HG03196 (cell line): ENCODE results near the gene SPDYE2.
"Not testable (repeated sequence)": the region's sequence is repeated elsewhere in the genome, so short reads cannot be mapped to it uniquely, and the experiment has no call there.

ENCODE experiments used
- ATAC-seq: cut with Tn5 transposase; IDR thresholded peaks from one replicate; pipeline ENCODE4 v1.9.1; 2021; ENCODE audit not compliant: unreplicated experiment

SPDYE2 gene

DNA sequence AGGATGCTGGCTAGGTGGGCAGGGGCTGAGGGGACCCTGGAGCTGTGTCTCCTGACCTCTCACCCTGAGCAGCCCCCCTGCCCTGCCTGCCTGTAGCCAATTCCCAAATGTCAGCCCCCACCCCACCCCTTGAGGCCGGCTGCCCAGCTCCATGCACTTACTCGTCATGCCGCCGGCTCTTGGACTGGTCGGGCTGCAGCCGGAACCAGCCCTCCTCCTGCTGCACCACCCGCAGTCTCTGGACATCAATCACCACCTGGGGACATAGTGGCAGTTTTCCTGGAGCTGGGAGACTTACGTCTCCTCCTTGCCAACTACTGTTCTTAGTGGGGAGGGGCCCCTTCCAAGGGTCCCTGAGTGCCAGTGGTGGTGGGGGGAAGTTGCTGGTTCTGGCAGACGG is 48.7 kb downstream of the SPDYE2 start:
- not testable (repeated sequence) for ATAC-seq

DNA sequence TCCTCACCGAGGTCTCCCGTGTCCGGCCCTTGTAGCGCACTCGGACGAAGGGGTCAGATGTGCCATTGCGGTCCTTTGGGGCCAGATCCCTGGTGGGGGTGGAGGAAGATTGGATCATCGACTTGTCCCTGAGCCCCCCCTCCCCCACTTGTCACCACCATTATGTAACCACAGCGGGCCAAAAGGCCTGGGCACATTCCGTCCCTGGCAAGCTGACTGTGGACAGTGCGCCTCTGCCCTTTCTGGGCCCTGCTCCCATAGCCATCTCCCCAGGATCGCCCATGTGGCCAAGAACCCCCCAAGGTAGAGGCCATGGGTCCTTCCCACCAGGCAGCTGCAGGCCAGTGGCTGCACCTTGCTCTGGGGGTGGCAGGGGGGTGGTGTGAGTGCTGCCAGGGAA is 51.3 kb downstream of the SPDYE2 start:
- ATAC-seq = not testable (repeated sequence)

GRCh38 chr7:102604431-102605145 is 53.6 kb downstream of the SPDYE2 start:
- ATAC-seq = not testable (repeated sequence)

DNA sequence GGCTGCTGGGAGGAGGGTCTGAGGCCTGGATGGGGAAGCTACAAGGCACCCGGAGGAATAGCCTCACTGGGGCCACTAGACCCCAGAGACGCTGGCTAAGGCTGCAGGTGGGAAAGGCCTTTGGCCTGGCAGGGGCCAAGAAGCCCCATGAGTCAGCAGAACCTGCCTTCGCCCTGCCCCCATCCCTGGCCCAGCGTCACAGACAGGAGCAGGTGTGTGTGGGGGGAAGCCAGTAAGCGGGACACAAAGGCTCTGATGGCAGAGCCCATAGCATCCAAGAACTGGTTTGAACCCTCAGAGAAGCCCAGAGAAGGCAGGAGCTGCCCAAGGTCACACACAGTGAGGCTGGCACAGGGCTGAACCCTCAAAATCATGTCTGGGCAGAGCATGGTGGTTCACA is 55.8 kb downstream of the SPDYE2 start:
- not testable (repeated sequence) for ATAC-seq

- not testable (repeated sequence) for ATAC-seq
Observed at GRCh38 chr7:102609734-102610133, 58.7 kb downstream of the SPDYE2 start.

DNA sequence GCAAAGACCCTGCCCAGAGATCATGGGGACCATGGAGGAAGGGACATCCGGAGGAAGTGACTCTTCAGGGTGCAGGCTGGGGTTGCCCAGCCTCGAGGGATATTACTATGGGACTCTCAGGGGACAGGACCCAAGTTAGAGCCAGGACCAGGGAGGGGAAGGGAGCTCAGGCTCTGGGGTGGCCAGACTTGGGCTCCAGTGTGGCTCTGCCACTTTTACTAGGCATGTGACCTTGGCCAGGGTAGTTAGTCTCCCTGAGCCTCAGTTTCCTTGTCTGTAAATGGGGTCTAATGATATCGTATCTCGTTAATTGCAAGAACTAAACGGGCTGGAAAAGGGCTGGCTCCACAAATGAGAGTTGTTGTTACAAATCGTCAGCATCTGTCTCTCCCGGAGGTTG is 59.4 kb downstream of the SPDYE2 start:
- ATAC-seq = not testable (repeated sequence)

GRCh38 chr7:102611013-102611674 is 60.1 kb downstream of the SPDYE2 start:
- ATAC-seq = not testable (repeated sequence)

DNA sequence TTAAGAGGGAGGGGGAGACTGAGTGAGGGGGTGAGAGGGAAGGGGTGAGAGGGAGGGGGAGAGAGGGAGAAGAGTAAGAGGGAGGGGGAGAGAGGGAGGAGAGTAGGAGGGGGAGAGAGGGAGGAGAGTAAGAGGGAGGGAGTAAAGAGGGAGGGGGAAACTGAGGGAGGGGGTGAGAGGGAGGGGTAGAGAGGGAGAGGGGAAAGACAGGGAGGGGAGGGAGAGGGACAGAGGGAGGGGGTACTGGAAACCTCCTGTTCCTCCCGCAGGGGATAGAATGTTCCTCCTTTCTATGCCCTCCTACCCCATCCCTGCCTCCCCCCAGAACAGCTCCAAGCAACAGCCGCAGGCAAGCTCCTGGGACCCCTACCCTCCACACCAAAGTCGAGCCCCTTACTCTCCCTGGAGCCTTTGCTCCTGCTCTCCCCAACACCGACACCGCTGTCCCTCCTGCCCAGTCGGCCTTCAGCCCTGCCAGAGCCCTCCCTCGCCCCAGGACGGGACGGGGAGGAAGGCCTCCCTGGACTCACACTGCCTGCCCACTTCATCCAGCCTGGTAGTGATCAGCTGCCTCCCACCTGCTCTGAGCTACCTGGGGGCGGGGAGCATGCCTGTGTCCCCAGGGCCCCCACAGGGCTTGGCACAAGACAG is 60.8 kb downstream of the SPDYE2 start:
- ATAC-seq = not testable (repeated sequence)
